Ishikawa (cell line): ENCODE data around the gene CHTF18.

Experiments used
- CEBPB ChIP-seq: IDR thresholded peaks from 2 replicates; pipeline ENCODE4 v1.6.1; 2012
- CREB1 ChIP-seq: IDR thresholded peaks from 2 replicates; pipeline ENCODE4 v1.6.1; 2012; ENCODE audit warnings: low read depth
- EGR1 ChIP-seq: IDR thresholded peaks from 2 replicates; pipeline ENCODE4 v1.6.1; 2012
- EP300 ChIP-seq: IDR thresholded peaks from 2 replicates; pipeline ENCODE4 v1.6.1; 2012; ENCODE audit warnings: borderline replicate concordance
- FOXM1 ChIP-seq: IDR thresholded peaks from 2 replicates; pipeline ENCODE4 v1.6.1; 2012; ENCODE audit warnings: low read depth, borderline replicate concordance
- MAX ChIP-seq: IDR thresholded peaks from 2 replicates; pipeline ENCODE4 v1.6.1; 2012
- NFIC ChIP-seq: IDR thresholded peaks from 2 replicates; pipeline ENCODE4 v1.6.1; 2012
- RAD21 ChIP-seq: IDR thresholded peaks from 2 replicates; pipeline ENCODE4 v1.6.1; 2012; ENCODE audit warnings: low read depth
- TAF1 ChIP-seq: IDR thresholded peaks from 2 replicates; pipeline ENCODE4 v1.6.1; 2012; ENCODE audit warnings: low read depth, mild to moderate bottlenecking
- TCF12 ChIP-seq: IDR thresholded peaks from 2 replicates; pipeline ENCODE4 v1.6.1; 2012; ENCODE audit warnings: low read depth
- TEAD4 ChIP-seq: IDR thresholded peaks from 2 replicates; pipeline ENCODE4 v1.6.1; 2012
- YY1 ChIP-seq: IDR thresholded peaks from 2 replicates; pipeline ENCODE4 v1.6.1; 2012; ENCODE audit warnings: low read depth
- ZBTB7A ChIP-seq: IDR thresholded peaks from 2 replicates; pipeline ENCODE4 v1.6.1; 2012; ENCODE audit warnings: low read depth
- TF ChIP-seq, protein P1 (sequence below): IDR thresholded peaks from 2 replicates; pipeline ENCODE4 v1.6.1; 2012; ENCODE audit warnings: low read depth, mild to moderate bottlenecking
- TF ChIP-seq, protein P2 (sequence below): IDR thresholded peaks from 2 replicates; pipeline ENCODE4 v1.6.1; 2012

CHTF18 gene

DNA sequence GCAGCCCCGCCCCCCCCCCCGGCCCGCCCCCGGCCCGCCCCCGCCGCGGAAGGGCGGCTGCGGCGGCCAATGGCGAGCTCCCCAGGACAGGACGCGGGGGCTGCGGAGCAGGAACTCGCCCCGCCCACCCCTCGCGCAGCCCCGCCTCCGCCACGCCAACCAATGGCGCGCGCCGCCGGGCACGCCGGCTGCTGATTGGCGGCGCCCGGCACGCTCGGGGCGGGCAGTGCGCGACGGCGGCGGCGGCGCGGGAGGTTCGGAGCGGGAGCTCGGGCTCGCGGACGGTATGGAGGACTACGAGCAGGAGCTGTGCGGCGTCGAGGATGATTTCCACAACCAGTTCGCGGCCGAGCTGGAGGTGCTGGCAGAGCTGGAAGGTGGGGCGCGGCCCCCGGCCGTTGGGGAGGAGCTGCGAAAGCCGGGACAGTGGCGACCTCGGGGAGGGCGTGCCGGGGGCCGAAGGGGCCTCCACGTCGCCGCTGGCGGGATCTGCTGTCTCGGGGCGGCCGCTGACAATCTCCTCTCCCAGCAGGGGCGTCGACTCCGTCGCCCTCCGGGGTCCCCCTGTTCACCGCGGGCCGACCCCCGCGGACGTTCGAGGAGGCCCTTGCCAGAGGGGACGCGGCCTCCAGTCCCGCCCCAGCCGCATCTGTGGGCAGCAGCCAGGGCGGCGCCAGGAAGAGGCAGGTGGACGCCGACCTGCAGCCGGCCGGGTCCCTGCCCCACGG is at the start of gene CHTF18:
Gene CHTF18 (plus strand): TSS at position 222 of the 728 bp plus-strand sequence. CDS start 65 bp downstream, at position 287.
- no peak for TF ChIP-seq ZBTB7A
- TF ChIP-seq MAX, result peak; percentile 75
- peak; percentile 67; the same call in 1 of the 2 replicates for TF ChIP-seq TAF1
- TF ChIP-seq YY1, result 0 out of 2 replicates have a peak, but pooled peaks have one; percentile 39

DNA sequence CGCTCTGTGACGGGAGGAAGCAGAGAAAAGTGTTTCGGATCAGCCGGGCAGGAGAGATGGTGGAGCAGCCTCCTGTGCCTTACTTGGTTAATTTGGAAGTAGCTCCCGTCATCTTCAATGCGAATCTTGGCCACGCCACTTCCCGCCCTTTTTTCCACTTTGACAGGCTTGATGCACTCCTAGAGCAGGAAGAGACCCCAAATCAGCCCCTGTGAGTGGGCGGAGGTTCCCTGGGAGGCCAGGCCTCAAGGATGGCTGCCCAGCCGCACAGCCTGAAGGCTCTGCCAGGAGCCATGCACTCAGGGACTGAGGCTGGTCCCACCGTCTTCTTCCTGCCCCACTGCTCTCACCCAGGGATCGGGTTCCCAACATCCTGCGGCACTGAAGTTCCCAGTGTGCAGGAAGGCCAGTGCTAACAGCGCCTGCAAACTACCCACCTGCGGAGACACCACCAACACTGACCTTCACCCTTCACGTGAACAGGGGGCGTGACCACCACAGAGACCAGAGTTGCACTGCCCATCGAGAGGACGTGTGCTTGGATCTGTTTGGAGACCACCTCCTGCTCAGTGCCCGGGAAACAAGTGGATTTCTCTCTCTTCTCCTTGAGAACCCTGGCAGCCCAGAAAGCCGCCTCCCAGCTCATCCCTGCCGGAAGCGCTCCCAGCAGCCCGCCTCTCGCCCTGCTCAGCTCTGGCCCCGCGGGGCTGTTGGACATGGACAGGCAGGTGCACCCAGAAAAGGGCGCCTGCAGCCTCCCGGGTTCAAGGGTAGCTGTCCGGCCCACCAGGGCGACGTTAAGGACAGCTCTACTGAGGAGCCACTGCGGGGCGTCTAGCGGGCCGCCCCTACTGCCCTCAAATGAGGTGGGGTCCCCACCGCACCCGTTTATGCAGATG is 48.6 kb upstream of the CHTF18 start:
- TF ChIP-seq FOXM1 (no peak), MAX (no peak), TAF1 (no peak), RAD21 (no peak), TEAD4 (no peak), EGR1 (no peak)
- TF ChIP-seq, protein P1, sequence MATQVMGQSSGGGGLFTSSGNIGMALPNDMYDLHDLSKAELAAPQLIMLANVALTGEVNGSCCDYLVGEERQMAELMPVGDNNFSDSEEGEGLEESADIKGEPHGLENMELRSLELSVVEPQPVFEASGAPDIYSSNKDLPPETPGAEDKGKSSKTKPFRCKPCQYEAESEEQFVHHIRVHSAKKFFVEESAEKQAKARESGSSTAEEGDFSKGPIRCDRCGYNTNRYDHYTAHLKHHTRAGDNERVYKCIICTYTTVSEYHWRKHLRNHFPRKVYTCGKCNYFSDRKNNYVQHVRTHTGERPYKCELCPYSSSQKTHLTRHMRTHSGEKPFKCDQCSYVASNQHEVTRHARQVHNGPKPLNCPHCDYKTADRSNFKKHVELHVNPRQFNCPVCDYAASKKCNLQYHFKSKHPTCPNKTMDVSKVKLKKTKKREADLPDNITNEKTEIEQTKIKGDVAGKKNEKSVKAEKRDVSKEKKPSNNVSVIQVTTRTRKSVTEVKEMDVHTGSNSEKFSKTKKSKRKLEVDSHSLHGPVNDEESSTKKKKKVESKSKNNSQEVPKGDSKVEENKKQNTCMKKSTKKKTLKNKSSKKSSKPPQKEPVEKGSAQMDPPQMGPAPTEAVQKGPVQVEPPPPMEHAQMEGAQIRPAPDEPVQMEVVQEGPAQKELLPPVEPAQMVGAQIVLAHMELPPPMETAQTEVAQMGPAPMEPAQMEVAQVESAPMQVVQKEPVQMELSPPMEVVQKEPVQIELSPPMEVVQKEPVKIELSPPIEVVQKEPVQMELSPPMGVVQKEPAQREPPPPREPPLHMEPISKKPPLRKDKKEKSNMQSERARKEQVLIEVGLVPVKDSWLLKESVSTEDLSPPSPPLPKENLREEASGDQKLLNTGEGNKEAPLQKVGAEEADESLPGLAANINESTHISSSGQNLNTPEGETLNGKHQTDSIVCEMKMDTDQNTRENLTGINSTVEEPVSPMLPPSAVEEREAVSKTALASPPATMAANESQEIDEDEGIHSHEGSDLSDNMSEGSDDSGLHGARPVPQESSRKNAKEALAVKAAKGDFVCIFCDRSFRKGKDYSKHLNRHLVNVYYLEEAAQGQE, result no peak

DNA sequence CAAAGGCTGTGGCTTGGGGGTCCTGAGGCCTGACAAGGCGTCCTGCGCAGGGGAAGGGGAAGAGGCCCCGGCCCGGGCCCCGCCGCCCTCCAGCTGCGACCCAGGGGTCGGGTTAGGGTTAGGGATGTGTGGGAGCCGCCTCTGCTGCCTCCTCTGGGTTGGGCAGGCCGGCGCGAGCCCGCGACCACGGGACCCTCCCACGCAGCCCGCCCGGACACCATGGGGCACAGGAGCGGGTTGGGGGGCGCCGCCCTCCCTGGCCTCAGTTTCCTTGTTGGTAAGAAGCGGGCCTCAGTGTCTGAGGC is 48.0 kb upstream of the CHTF18 start:
- TF ChIP-seq TCF12 (no peak), CEBPB (no peak), EGR1 (no peak)
- TF ChIP-seq, protein P1, result no peak

DNA sequence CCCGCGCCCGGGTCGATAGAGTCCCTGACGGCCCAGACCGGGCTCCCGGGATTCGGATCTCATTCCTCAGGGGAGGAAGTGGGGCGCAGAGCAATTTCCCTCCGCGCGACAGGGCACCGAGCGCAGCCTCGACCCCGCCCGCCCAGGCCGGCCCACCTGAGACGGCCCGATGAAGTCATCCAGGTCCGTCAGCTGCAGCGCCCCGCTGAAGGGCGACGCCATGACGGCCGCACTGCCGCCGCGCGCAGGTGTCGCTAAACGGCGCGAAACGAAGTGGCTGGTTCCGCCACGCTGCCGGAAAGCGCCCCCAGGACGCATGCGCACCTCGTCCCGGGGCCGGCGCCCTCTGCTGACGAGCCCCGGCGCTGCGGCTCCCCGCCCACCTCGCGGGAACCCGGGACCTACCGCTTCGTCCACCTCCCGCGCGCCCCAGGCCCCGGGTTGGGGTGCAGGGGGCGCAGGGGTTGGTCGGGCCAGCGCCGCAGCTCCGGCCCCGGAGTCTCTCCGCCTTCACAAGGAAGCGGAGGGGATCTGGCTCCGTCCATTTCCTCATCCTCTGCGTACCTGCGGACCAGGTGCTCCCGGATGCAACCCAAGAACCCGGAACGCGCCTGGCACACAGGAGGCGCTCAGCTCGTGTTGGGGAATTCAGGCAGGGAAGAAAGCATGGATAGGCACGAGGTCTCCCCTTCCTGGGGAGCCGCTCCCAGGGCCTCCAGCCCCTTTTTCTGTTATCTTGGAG is 47.5 kb upstream of the CHTF18 start, which contains the start of gene CIAO3:
Gene CIAO3 (minus strand): TSS at position 234 of the 742 bp plus-strand sequence. CDS start 12 bp downstream, at position 222.
- TF ChIP-seq TCF12 (peak; percentile 51; the same call in 1 of the 2 replicates), MAX (peak; percentile 93), CEBPB (no peak), TEAD4 (no peak; the same call in none of the 2 replicates), FOXM1 (no peak), EP300 (peak; percentile 26; the same call in 1 of the 2 replicates), EGR1 (peak; percentile 58), YY1 (peak; percentile 97), TAF1 (peak; percentile 98), ZBTB7A (peak; percentile 42; the same call in 1 of the 2 replicates), NFIC (peak; percentile 49), CREB1 (peak; percentile 85), RAD21 (peak; percentile 12; the same call in 1 of the 2 replicates)
- TF ChIP-seq, protein P1, result no peak
- TF ChIP-seq, protein P2, sequence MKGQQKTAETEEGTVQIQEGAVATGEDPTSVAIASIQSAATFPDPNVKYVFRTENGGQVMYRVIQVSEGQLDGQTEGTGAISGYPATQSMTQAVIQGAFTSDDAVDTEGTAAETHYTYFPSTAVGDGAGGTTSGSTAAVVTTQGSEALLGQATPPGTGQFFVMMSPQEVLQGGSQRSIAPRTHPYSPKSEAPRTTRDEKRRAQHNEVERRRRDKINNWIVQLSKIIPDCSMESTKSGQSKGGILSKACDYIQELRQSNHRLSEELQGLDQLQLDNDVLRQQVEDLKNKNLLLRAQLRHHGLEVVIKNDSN, result peak; percentile 48
